CD4-positive, alpha-beta T cell treated with Interleukin-2 at 100 ng/mL for 4 hours (primary cell): ENCODE data around the gene SND1.

Experiments
- DNase-seq: peaks from one replicate; pipeline ENCODE4 v3.0.0-alpha.2; 2020; ENCODE audit warnings: low spot score

Gene SND1

DNA sequence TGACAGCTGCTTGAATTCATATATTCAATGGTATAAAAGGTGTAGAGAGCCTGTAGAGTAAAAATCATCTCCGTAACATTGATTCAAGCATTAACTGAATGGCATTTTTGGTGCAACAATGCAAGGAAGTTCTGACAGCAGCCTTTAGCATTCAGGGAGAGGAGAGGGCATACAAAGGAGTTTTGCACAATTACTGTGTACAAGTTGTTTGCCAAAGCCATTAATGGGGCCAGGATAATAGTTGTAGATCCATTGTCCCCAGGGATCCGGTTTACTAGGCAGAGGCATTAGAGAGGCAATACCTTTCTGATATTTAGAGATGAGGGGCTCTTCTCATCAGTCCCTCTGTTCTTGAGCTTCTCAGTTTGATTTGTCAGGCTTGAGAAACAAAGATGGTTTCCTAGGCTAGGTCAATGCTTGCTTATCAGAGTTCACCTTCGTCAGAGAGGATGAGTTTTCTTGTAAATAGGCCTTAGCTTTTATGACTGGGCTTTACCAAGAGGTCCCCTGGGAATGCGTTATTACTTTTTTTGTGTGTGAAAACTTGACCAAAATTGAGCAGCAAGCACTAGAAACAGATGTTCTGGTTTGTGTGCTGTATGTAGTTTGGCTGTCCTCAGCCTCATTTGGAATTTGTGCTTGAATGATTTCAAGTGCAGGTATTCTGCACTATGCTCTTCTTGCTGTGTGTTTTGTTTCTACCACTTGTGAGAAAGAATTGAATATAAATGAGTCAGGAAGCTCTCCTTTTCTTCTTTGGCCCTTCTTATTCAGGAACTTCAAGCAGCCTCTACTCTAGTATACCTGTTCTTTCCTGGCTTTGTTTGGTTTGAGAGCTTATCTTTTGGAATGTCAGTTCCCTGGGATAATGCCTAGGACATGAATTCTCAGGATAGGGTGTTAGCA, 32.0 kb downstream of the SND1 start:
- DNase-seq: no peak

- no peak for DNase-seq
Observed at GRCh38 chr7:127689194-127689772, 37.3 kb downstream of the SND1 start.

DNA sequence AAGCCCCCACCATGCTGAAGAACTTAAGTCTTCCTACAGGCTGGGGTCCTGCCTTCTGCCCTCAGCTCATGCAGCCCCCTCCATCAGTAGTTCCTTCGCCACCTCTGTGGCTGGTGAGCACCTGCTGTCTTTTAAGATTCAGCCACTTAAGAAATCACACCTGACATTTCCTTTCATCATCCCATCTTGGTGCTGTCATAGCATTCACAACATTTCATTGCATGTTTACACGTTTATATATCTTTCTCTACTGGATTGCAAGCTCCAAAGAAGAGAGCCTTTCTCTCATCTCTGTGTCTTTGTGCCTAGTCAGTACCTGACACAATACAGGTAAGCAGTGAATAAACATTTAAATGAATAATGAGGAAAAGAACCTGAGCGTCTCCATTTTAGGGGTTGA, 38.3 kb downstream of the SND1 start:
- DNase-seq: no peak

- no peak for DNase-seq
Observed at GRCh38 chr7:127690806-127691205, 38.8 kb downstream of the SND1 start.

DNA sequence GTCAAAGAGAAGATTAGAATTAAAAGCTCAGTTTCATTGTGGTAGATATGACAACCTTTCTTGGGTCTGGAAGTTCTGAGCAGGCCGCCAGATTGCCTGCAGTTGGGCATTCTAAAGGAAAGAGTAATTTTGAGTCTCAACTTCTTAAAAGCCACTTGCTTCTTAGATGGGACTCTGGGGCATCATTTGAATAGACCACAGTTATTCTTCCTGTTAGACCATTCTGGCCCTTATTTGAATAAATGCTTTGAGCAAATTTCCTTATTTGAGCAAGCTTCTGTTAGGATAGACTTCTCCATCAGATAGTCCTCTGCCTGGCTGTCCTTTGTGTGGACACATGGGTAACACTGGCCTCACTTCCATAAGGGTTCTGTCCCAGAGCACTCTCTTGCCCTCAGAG, 40.2 kb downstream of the SND1 start:
- no peak for DNase-seq

GRCh38 chr7:127699853-127700252, 47.9 kb downstream of the SND1 start:
- no peak for DNase-seq

DNA sequence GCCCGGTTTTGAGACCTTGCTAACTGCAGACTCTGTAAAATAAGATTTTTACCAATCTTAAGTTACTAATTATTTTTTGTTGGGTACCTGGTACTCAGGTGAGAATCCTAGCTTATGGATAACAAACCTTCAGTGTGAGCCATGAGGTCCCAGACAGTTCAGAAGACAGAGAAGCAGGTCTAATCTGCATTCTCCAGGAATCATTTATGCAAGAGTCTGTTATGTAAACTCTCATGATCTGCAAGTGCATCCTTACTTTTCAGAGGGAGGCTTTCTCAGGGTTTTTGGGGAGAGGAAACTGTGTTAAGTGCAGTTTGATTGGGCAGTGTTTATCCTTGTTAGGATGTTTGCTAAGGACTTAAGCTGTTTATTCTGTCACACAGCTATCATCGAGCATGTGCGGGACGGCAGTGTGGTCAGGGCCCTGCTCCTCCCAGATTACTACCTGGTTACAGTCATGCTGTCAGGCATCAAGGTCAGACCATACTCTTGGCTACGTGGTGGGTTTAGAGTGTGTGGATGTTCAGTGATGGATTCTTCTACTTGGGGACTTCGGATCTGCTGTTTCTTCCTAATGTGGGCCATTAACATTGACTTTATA, 50.2 kb downstream of the SND1 start:
- no peak for DNase-seq

- no peak for DNase-seq
Observed at GRCh38 chr7:127702938-127703337, 50.9 kb downstream of the SND1 start.

GRCh38 chr7:127704211-127704610, 52.2 kb downstream of the SND1 start:
- no peak for DNase-seq

DNA sequence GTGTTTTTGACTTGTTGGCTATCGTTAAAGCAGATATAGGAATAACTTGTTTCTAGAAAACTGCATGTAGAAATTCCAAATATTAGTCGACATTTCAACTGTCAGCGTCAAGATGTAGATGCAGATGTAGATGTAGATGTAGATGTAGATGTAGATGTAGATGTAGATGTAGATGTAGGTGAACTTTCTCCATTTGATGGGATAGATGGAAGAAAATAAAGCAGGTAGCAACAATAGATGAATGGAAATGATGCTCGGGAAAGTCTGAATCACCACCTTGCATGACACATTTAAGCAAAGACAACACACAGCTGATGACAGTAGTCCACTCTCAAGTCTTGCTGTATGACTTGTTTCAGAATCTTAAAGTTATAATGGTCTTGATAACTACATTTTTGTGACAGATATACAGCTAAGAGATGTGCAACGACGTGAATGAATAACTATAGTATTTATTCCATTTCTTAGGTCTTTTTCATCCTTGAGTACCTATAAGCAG, 53.5 kb downstream of the SND1 start:
- no peak for DNase-seq

DNA sequence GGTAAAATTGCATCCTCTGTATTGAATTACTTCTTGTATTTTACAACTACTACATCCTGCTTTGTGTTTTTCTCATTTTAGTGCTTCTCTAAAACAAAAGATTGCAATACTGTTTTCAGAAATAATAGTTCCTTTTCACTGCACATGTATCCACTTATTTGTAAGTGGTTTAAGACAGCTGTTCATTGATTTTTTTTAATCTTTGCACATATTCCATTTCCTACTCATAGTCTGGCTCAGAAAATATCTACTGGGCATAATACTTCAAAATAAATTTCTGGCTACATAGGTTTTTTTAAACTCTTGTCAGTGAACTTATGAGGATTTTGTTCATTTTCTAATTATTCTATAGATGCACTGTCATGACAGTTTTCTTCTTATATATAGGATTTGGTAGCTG, 54.8 kb downstream of the SND1 start:
- no peak for DNase-seq

GRCh38 chr7:127708201-127708600, 56.2 kb downstream of the SND1 start:
- DNase-seq: no peak

- peak; percentile 75 for DNase-seq
Observed at GRCh38 chr7:127708788-127709187, 56.8 kb downstream of the SND1 start.

- no peak for DNase-seq
Observed at GRCh38 chr7:127710635-127711034, 58.6 kb downstream of the SND1 start.

- no peak for DNase-seq
Observed at GRCh38 chr7:127711872-127712271, 59.9 kb downstream of the SND1 start.

GRCh38 chr7:127713006-127713405, 61.0 kb downstream of the SND1 start:
- no peak for DNase-seq

GRCh38 chr7:127713758-127714157, 61.8 kb downstream of the SND1 start:
- DNase-seq: no peak

- no peak for DNase-seq
Observed at GRCh38 chr7:127715272-127715671, 63.3 kb downstream of the SND1 start.

DNA sequence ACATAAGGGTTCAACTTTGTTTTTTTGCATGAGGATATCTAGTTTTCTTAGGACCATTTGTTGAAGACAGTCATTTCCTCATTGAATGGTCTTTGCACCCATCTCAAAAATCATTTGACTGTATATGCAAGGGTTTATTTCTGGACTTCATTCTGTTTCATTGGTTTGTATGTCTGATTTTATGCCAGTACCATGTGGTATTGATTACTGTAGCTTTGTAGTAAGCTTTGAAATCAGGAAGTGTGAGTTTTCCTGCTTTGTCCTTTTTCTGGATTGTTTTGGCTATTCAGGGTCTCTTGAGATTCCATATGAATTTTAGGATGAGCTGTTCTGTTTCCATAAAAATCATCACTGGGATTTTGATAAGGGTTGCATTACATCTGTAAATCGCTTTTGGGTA, 63.9 kb downstream of the SND1 start:
- no peak for DNase-seq

- no peak for DNase-seq
Observed at GRCh38 chr7:127717502-127718339, 65.7 kb downstream of the SND1 start.

DNA sequence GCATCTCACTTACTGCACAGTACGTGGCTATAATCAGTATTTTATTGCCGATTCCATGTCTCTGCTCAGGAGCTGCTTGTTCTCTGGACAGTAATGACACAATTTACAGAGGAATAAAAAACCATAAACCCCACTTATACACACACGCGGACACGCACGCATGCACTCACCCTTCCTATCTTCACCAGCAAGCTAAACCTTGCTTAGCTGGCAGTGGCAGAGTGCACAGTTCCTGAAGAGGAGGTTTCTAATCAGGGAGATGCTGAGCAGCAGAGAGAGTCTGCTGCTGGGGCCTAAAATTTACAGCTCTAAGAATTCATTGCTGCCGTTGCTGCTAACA, 66.3 kb downstream of the SND1 start:
- DNase-seq: no peak

- no peak for DNase-seq
Observed at GRCh38 chr7:127726476-127726875, 74.5 kb downstream of the SND1 start.
